IMR-90 (cell line): Measurements from ENCODE around the gene HELZ. TPM values are rescaled to one million over a fixed set of nuclear protein-coding genes. Genes with fewer than 3 reads are reported as not detected.

Experiments used
- ATAC-seq: fragments of 200-7000 bp; cut with Tn5 transposase; 2 replicates; pipeline ENCODE4 v1.9.1; 2020; ENCODE audit warnings: low read depth, mild to moderate bottlenecking, moderate library complexity
- BruUV-seq: library from RNA; stranded (reverse); fragments of 400-500 nt; replicated peaks from 2 replicates; lab custom pipeline; 2021; lab: Mats Ljungman, UMichigan
- CTCF ChIA-PET: fragments of 300-600 bp; formaldehyde crosslinking; extraction: SDS; loops from one replicate; lab custom pipeline; 2021; ENCODE audit warnings: antibody characterized with exemption; lab: Yijun Ruan, JAX
- POLR2A ChIA-PET: fragments of 300-600 bp; sonication (Branson Sonifier 250); formaldehyde crosslinking; loops from one replicate; lab custom pipeline; 2022; ENCODE audit warnings: antibody characterized with exemption; ENCODE audit not compliant: unreplicated experiment; lab: Charles Lee
- DNase-seq: peaks from one replicate; pipeline ENCODE4 v3.0.0; 2013
- H2AFZ ChIP-seq: replicated peaks from 2 replicates; pipeline ENCODE3; 2013; ENCODE audit warnings: low read length, mild to moderate bottlenecking; ENCODE audit not compliant: poor library complexity
- H2AK5ac ChIP-seq: 2 replicates; pipeline ENCODE4 v1.6.1; 2013; ENCODE audit warnings: low read depth, low read length, inconsistent platforms
- H2AK9ac ChIP-seq: replicated peaks from 2 replicates; pipeline ENCODE3; 2013; ENCODE audit warnings: mild to moderate bottlenecking, low read depth, low read length, moderate library complexity; ENCODE audit not compliant: poor library complexity
- H2BK120ac ChIP-seq: 2 replicates; pipeline ENCODE4 v1.6.1; 2013; ENCODE audit warnings: low read depth, low read length, inconsistent platforms
- H2BK15ac ChIP-seq: 3 replicates; pipeline ENCODE4 v1.6.1; 2013; ENCODE audit warnings: low read depth, low read length, inconsistent platforms
- H2BK20ac ChIP-seq: 2 replicates; pipeline ENCODE4 v1.6.1; 2013; ENCODE audit warnings: low read depth, mild to moderate bottlenecking, inconsistent platforms, low read length, moderate library complexity
- H2BK5ac ChIP-seq: 2 replicates; pipeline ENCODE4 v1.6.1; 2013; ENCODE audit warnings: mild to moderate bottlenecking, low read depth, low read length, inconsistent platforms; ENCODE audit not compliant: poor library complexity, severe bottlenecking
- H3K14ac ChIP-seq: replicated peaks from 2 replicates; pipeline ENCODE4 v1.6.1; 2013; ENCODE audit warnings: low read depth, low read length, inconsistent platforms
- H3K18ac ChIP-seq: 2 replicates; pipeline ENCODE4 v1.6.1; 2013; ENCODE audit warnings: low read depth, low read length, control low read depth
- H3K23ac ChIP-seq: 2 replicates; pipeline ENCODE4 v1.6.1; 2013; ENCODE audit warnings: low read depth, low read length, inconsistent platforms
- H3K27ac ChIP-seq: 2 replicates; pipeline ENCODE4 v1.5.1; 2013; ENCODE audit warnings: mild to moderate bottlenecking, control low read depth, low read length; ENCODE audit not compliant: insufficient read depth
- H3K27me3 ChIP-seq: 2 replicates; pipeline ENCODE4 v1.6.1; 2013; ENCODE audit warnings: low read length; ENCODE audit not compliant: control insufficient read depth, insufficient read depth
- H3K36me3 ChIP-seq: 2 replicates; pipeline ENCODE4 v1.6.1; 2013; ENCODE audit warnings: low read length, mixed read lengths; ENCODE audit not compliant: control insufficient read depth, insufficient read depth
- H3K4ac ChIP-seq: 2 replicates; pipeline ENCODE4 v1.6.1; 2013; ENCODE audit warnings: low read depth, low read length, inconsistent platforms
- H3K4me1 ChIP-seq: 2 replicates; pipeline ENCODE4 v1.6.1; 2013; ENCODE audit warnings: low read length, mixed read lengths; ENCODE audit not compliant: control insufficient read depth, insufficient read depth
- H3K4me2 ChIP-seq: 2 replicates; pipeline ENCODE4 v1.6.1; 2013; ENCODE audit warnings: low read depth, mild to moderate bottlenecking, control low read depth, low read length, moderate library complexity
- H3K4me3 ChIP-seq: 2 replicates; pipeline ENCODE4 v1.5.1; 2013; ENCODE audit warnings: low read depth, mild to moderate bottlenecking, control low read depth, low read length, moderate library complexity; ENCODE audit not compliant: insufficient read depth
- H3K56ac ChIP-seq: 2 replicates; pipeline ENCODE4 v1.6.1; 2013; ENCODE audit warnings: low read length, inconsistent platforms; ENCODE audit not compliant: insufficient read depth; ENCODE audit errors: extremely low read depth
- H3K79me1 ChIP-seq, 2 experiments: 2 replicates each; pipeline ENCODE4 v1.6.1; 2013; ENCODE audit warnings: low read length in 2 of 2, inconsistent platforms in 1 of 2, low read depth in 1 of 2
- H3K9ac ChIP-seq: 2 replicates; pipeline ENCODE4 v1.6.1; 2013; ENCODE audit warnings: low read depth, low read length, control low read depth
- H3K9me1 ChIP-seq: 2 replicates; pipeline ENCODE4 v1.6.1; 2013; ENCODE audit warnings: low read length, inconsistent platforms; ENCODE audit not compliant: insufficient read depth
- H3K9me3 ChIP-seq: 2 replicates; pipeline ENCODE4 v1.6.1; 2013; ENCODE audit warnings: low read length; ENCODE audit not compliant: control insufficient read depth, insufficient read depth
- H4K20me1 ChIP-seq: 2 replicates; pipeline ENCODE4 v1.6.1; 2013; ENCODE audit warnings: low read length, inconsistent platforms; ENCODE audit not compliant: insufficient read depth
- H4K5ac ChIP-seq: 2 replicates; pipeline ENCODE4 v1.6.1; 2013; ENCODE audit warnings: mild to moderate bottlenecking, low read depth, low read length, control low read depth
- H4K8ac ChIP-seq, 2 experiments: 2 replicates each; pipeline ENCODE4 v1.6.1; 2013; ENCODE audit warnings: low read depth in 2 of 2, low read length in 2 of 2, control low read depth in 1 of 2, inconsistent platforms in 1 of 2
- H4K91ac ChIP-seq: 2 replicates; pipeline ENCODE4 v1.6.1; 2013; ENCODE audit warnings: low read depth, low read length, inconsistent platforms; ENCODE audit not compliant: insufficient read depth
- NFE2L2 ChIP-seq: fragments of 150-350 bp; IDR thresholded peaks from 2 replicates; pipeline ENCODE4 v1.6.1; 2016; ENCODE audit warnings: low read depth, mild to moderate bottlenecking, low read length
- RAD21 ChIP-seq: IDR thresholded peaks from 2 replicates; pipeline ENCODE4 v1.6.1; 2012; ENCODE audit warnings: low read length, improper control_type of control experiment
- SMC3 ChIP-seq: fragments of 150-350 bp; IDR thresholded peaks from 2 replicates; pipeline ENCODE4 v1.6.1; 2016; ENCODE audit warnings: low read depth, mild to moderate bottlenecking, antibody characterized with exemption, low read length, moderate library complexity
- WGBS, 2 experiments: methylation state at CpG; one replicate each; pipeline versions ENCODE4 v1.1.5 to v1.1.7; 2013; ENCODE audit warnings: missing lambda C conversion rate in 2 of 2; ENCODE audit not compliant: insufficient read length in 1 of 2; ENCODE audit errors: extremely low coverage in 2 of 2; 5-methylcytosine and 5-hydroxymethylcytosine counted together
- dilution Hi-C: fragments of 300-500 bp; cut with HindIII; formaldehyde crosslinking; loops from one replicate; pipeline ENCODE4 v1.14.3; 2018; ENCODE audit warnings: low sequenced_read_pairs; ENCODE audit not compliant: unreplicated experiment
- in situ Hi-C: fragments of 300-500 bp; cut with MboI; formaldehyde crosslinking; loops from 3 replicates; pipeline ENCODE4 v1.14.3; 2019; ENCODE audit warnings: low sequenced_read_pairs, inconsistent platforms, mixed read lengths
- intact Hi-C: fragments of 100-400 bp; cut with micrococcal nuclease; formaldehyde crosslinking; loops from 2 replicates; pipeline ENCODE4 v1.10.0; 2022
- polyA plus RNA-seq, 3 experiments: library from polyadenylated mRNA; depleted of rRNA; stranded (reverse); fragments of >200 nt; gene quantifications; 2 replicates each; pipeline ENCODE4 v1.2.3, GENCODE V29; 2012; ENCODE audit warnings: low replicate concordance in 1 of 3
- total RNA-seq: library from RNA; depleted of rRNA; stranded (reverse); fragments of >200 nt; gene quantifications from 2 replicates; pipeline ENCODE4 v1.2.3, GENCODE V29; 2012
- TF ChIP-seq, protein P1 (sequence below): fragments of 150-350 bp; IDR thresholded peaks from 2 replicates; pipeline ENCODE4 v1.6.1; 2017; ENCODE audit warnings: mild to moderate bottlenecking, antibody characterized with exemption, low read length, low read depth
- TF ChIP-seq, protein P2 (sequence below): conservative IDR thresholded peaks from 2 replicates; pipeline ENCODE4 v1.5.1; 2012; ENCODE audit warnings: mild to moderate bottlenecking, low read depth, low read length, improper control_type of control experiment

HELZ gene
- total and polyA plus RNA-seq, 2 of the 4 experiments (the other 2 are of a cell fraction), result 8.0 to 60.6 TPM

GRCh38 chr17:67221062-67221998, 23.7 kb downstream of the HELZ start:
- TF ChIP-seq RAD21 (peak; percentile 38; the same call in 1 of the 2 replicates), NFE2L2 (no peak), SMC3 (peak; percentile 27; the same call in 1 of the 2 replicates)
- TF ChIP-seq, protein P1, sequence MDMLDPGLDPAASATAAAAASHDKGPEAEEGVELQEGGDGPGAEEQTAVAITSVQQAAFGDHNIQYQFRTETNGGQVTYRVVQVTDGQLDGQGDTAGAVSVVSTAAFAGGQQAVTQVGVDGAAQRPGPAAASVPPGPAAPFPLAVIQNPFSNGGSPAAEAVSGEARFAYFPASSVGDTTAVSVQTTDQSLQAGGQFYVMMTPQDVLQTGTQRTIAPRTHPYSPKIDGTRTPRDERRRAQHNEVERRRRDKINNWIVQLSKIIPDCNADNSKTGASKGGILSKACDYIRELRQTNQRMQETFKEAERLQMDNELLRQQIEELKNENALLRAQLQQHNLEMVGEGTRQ, result no peak
- TF ChIP-seq, protein P2, sequence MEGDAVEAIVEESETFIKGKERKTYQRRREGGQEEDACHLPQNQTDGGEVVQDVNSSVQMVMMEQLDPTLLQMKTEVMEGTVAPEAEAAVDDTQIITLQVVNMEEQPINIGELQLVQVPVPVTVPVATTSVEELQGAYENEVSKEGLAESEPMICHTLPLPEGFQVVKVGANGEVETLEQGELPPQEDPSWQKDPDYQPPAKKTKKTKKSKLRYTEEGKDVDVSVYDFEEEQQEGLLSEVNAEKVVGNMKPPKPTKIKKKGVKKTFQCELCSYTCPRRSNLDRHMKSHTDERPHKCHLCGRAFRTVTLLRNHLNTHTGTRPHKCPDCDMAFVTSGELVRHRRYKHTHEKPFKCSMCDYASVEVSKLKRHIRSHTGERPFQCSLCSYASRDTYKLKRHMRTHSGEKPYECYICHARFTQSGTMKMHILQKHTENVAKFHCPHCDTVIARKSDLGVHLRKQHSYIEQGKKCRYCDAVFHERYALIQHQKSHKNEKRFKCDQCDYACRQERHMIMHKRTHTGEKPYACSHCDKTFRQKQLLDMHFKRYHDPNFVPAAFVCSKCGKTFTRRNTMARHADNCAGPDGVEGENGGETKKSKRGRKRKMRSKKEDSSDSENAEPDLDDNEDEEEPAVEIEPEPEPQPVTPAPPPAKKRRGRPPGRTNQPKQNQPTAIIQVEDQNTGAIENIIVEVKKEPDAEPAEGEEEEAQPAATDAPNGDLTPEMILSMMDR, result peak; percentile 40
- Histone ChIP-seq H2AK5ac (no peak overlapping the region), H2BK5ac (no peak overlapping the region), H3K4me2 (no peak overlapping the region), H2AK9ac (no peak overlapping the region), H4K91ac (no peak overlapping the region), H2BK20ac (no peak overlapping the region), H4K5ac (no peak overlapping the region), H3K36me3 (peaks cover 10% of the 10 kb centered on the region), H3K23ac (no peak overlapping the region), H4K20me1 (peaks cover 35% of the 10 kb centered on the region; the same call in 1 of the 2 replicates), H2BK120ac (no peak overlapping the region), H4K8ac (no peak overlapping the region), H3K27ac (no peak overlapping the region), H3K79me1 (peaks cover 58 to 86% of the 10 kb centered on the region in 2 experiments), H3K27me3 (no peaks in the 10 kb centered on the region), H2AFZ (no peak overlapping the region), H3K14ac (no peak overlapping the region), H3K4me1 (peaks cover 9% of the 10 kb centered on the region), H3K18ac (no peak overlapping the region), H3K9me1 (peaks cover 17% of the 10 kb centered on the region), H3K4me3 (no peak overlapping the region), H3K9me3 (no peaks in the 10 kb centered on the region), H3K9ac (no peak overlapping the region), H3K56ac (no peak overlapping the region), H2BK15ac (no peak overlapping the region), H3K4ac (no peak overlapping the region)
- peak; percentile 33 for DNase-seq
- WGBS, 2 experiments, result no CpG with 5 or more reads among the region's 5 CpGs
- CTCF ChIA-PET, result interaction anchor here (0.8 to 1.4 kb wide), 3 partner anchors 20 to 61 kb away, joined by 3 to 4 read pairs (median 4); no protein-coding TSS in a partner anchor
- POLR2A ChIA-PET, result interaction anchor here (0.6 kb wide), 1 partner anchor 9 kb away, joined by 3 read pairs; no protein-coding TSS in a partner anchor
- intact Hi-C loops, result no loop called here
- ATAC-seq, result peak; percentile 67
- dilution Hi-C loops, result no loop called here
- no TSS peak for BruUV-seq
- in situ Hi-C loops, result no loop called here
